HEK293 (cell line): ENCODE measurements around the gene KIF5A.

Source experiments
- GLI2 ChIP-seq: fragments of 450-650 bp; formaldehyde crosslinking; IDR thresholded peaks from 2 replicates; pipeline ENCODE4; 2017; ENCODE audit warnings: missing biosample characterization, missing genetic modification characterization, low read depth, borderline replicate concordance
- HOXA7 ChIP-seq: sonication (generic); formaldehyde crosslinking; IDR thresholded peaks from 2 replicates; pipeline ENCODE4 v1.8.1; 2022; ENCODE audit warnings: missing genetic modification reagents, borderline replicate concordance
- KLF9 ChIP-seq: fragments of 450-650 bp; formaldehyde crosslinking; IDR thresholded peaks from 2 replicates; pipeline ENCODE4 v1.5.1; 2016; ENCODE audit warnings: missing biosample characterization, missing genetic modification characterization, low read depth
- MZF1 ChIP-seq: fragments of 450-650 bp; formaldehyde crosslinking; IDR thresholded peaks from 2 replicates; pipeline ENCODE4 v1.5.1; 2017; ENCODE audit warnings: missing biosample characterization, missing genetic modification characterization, borderline replicate concordance
- PRDM1 ChIP-seq: fragments of 450-650 bp; formaldehyde crosslinking; IDR thresholded peaks from 2 replicates; pipeline ENCODE4; 2016; ENCODE audit warnings: missing biosample characterization, missing genetic modification characterization
- SCRT2 ChIP-seq: fragments of 450-650 bp; formaldehyde crosslinking; IDR thresholded peaks from 2 replicates; pipeline ENCODE4 v1.5.1; 2016; ENCODE audit warnings: missing biosample characterization, missing genetic modification characterization
- SP2 ChIP-seq: fragments of 450-650 bp; formaldehyde crosslinking; IDR thresholded peaks from 2 replicates; pipeline ENCODE4 v1.5.1; 2016; ENCODE audit warnings: missing biosample characterization, missing genetic modification characterization
- TCF7L2 ChIP-seq: IDR thresholded peaks from 2 replicates; pipeline ENCODE4 v1.6.1; 2011; ENCODE audit warnings: low read depth, mild to moderate bottlenecking, inconsistent platforms, low read length, moderate library complexity, borderline replicate concordance
- ZEB2 ChIP-seq: fragments of 450-650 bp; formaldehyde crosslinking; IDR thresholded peaks from 2 replicates; pipeline ENCODE4 v1.5.1; 2016; ENCODE audit warnings: missing biosample characterization, missing genetic modification characterization
- ZNF10 ChIP-seq: fragments of 450-650 bp; formaldehyde crosslinking; IDR thresholded peaks from 2 replicates; pipeline ENCODE4 v1.5.1; 2017; ENCODE audit warnings: missing biosample characterization, missing genetic modification characterization
- ZNF138 ChIP-seq: fragments of 450-650 bp; formaldehyde crosslinking; IDR thresholded peaks from 2 replicates; pipeline ENCODE4 v1.5.1; 2016; ENCODE audit warnings: missing biosample characterization, missing genetic modification characterization, borderline replicate concordance
- ZNF37A ChIP-seq: fragments of 450-650 bp; IDR thresholded peaks from 2 replicates; pipeline ENCODE4 v1.5.1; 2018; ENCODE audit warnings: missing biosample characterization, missing genetic modification characterization
- ZNF394 ChIP-seq: fragments of 450-650 bp; formaldehyde crosslinking; IDR thresholded peaks from 2 replicates; pipeline ENCODE4 v1.5.1; 2016; ENCODE audit warnings: missing biosample characterization, missing genetic modification characterization, mild to moderate bottlenecking, moderate library complexity, borderline replicate concordance
- ZNF449 ChIP-seq: fragments of 450-650 bp; formaldehyde crosslinking; IDR thresholded peaks from 2 replicates; pipeline ENCODE4 v1.5.1; 2017; ENCODE audit warnings: missing biosample characterization, mild to moderate bottlenecking, missing genetic modification characterization, moderate library complexity
- ZNF48 ChIP-seq: fragments of 450-650 bp; formaldehyde crosslinking; IDR thresholded peaks from 2 replicates; pipeline ENCODE4 v1.5.1; 2016; ENCODE audit warnings: missing biosample characterization, missing genetic modification characterization
- ZNF664 ChIP-seq: fragments of 450-650 bp; formaldehyde crosslinking; IDR thresholded peaks from 2 replicates; pipeline ENCODE4 v1.5.1; 2016; ENCODE audit warnings: missing biosample characterization, missing genetic modification characterization
- ZNF704 ChIP-seq: fragments of 450-650 bp; formaldehyde crosslinking; IDR thresholded peaks from 2 replicates; pipeline ENCODE4 v1.5.1; 2016; ENCODE audit warnings: missing biosample characterization, missing genetic modification characterization
- ZNF777 ChIP-seq: fragments of 450-650 bp; formaldehyde crosslinking; IDR thresholded peaks from 2 replicates; pipeline ENCODE4 v1.5.1; 2017; ENCODE audit warnings: missing biosample characterization, missing genetic modification characterization, borderline replicate concordance
- ZNF792 ChIP-seq: fragments of 450-650 bp; formaldehyde crosslinking; IDR thresholded peaks from 2 replicates; pipeline ENCODE4 v1.5.1; 2016; ENCODE audit warnings: missing biosample characterization, missing genetic modification characterization
- TF ChIP-seq, protein P1 (sequence below): fragments of 450-650 bp; formaldehyde crosslinking; conservative IDR thresholded peaks from 2 replicates; pipeline ENCODE4 v1.5.1; 2016; ENCODE audit warnings: low read depth, missing biosample characterization, missing genetic modification characterization
- TF ChIP-seq, protein P2 (sequence below): fragments of 450-650 bp; formaldehyde crosslinking; IDR thresholded peaks from 2 replicates; pipeline ENCODE4 v1.5.1; 2016; ENCODE audit warnings: missing biosample characterization, missing genetic modification characterization, low read depth
- TF ChIP-seq, protein P3 (sequence below): fragments of 450-650 bp; formaldehyde crosslinking; conservative IDR thresholded peaks from 2 replicates; pipeline ENCODE4 v1.5.1; 2016; ENCODE audit warnings: low read depth, missing biosample characterization, missing genetic modification characterization
- TF ChIP-seq, protein P4 (sequence below): fragments of 450-650 bp; formaldehyde crosslinking; IDR thresholded peaks from 2 replicates; pipeline ENCODE4 v1.5.1; 2016; ENCODE audit warnings: missing biosample characterization, missing genetic modification characterization

KIF5A gene

DNA sequence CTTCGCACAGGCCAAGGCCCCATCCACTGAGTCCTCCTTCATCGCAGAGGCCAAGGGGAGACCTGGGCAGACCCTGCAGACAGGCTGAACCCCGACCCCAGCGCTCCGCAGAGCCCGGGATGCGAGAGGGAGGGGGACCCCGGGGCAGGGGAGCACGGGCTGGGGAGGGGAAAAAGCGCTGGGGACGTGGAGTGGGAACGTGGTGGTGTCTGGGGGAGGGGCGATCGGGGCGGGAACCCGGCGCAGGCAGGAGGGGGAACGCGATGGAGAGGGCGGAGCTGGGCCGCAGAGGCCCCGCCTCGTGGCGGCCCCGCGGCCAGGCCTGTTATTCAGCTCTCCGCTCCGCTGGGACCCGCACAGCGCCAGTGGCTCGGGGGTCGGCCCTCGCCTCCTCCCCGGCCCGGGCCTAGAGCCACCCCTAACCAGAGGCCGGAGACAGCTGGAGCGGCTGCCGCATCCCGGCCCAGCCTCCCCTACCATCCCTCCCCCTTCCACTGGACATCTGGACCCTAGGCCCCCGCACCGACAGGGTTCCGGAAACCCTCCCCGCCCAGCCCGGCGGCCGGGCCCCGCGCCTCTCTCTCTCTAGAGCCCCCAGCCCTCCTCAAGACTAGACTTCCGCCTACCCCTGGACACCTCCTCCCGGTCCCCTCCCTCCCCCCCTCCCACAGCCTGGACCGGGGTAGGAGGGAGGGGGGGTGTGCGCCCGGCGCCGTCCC lies 61.4 kb downstream of the KIF5A start, which contains the start of gene ARHGEF25 (continued):
- TF ChIP-seq ZEB2 (tag by site-specific recombination) (peak; percentile 62; the same call in 1 of the 2 replicates), PRDM1 (tag by site-specific recombination) (no peak), TCF7L2 (no peak), ZNF449 (tag by site-specific recombination) (no peak), ZNF704 (tag by site-specific recombination) (no peak), SP2 (tag by site-specific recombination) (peak; percentile 70), ZNF138 (tag by site-specific recombination) (no peak), ZNF10 (tag by site-specific recombination) (peak; percentile 52; the same call in 1 of the 2 replicates), HOXA7 (no peak), ZNF792 (no peak), ZNF37A (tag by site-specific recombination) (no peak), KLF9 (peak; percentile 65), GLI2 (tag by site-specific recombination) (no peak), SCRT2 (tag by site-specific recombination) (no peak), ZNF48 (tag by site-specific recombination) (no peak), ZNF664 (tag by site-specific recombination) (no peak), ZNF777 (tag by site-specific recombination) (no peak), ZNF394 (tag by site-specific recombination) (peak; percentile 44; the same call in 1 of the 2 replicates), MZF1 (tag by site-specific recombination) (no peak; the same call in 1 of the 2 replicates)
- TF ChIP-seq, protein P1, sequence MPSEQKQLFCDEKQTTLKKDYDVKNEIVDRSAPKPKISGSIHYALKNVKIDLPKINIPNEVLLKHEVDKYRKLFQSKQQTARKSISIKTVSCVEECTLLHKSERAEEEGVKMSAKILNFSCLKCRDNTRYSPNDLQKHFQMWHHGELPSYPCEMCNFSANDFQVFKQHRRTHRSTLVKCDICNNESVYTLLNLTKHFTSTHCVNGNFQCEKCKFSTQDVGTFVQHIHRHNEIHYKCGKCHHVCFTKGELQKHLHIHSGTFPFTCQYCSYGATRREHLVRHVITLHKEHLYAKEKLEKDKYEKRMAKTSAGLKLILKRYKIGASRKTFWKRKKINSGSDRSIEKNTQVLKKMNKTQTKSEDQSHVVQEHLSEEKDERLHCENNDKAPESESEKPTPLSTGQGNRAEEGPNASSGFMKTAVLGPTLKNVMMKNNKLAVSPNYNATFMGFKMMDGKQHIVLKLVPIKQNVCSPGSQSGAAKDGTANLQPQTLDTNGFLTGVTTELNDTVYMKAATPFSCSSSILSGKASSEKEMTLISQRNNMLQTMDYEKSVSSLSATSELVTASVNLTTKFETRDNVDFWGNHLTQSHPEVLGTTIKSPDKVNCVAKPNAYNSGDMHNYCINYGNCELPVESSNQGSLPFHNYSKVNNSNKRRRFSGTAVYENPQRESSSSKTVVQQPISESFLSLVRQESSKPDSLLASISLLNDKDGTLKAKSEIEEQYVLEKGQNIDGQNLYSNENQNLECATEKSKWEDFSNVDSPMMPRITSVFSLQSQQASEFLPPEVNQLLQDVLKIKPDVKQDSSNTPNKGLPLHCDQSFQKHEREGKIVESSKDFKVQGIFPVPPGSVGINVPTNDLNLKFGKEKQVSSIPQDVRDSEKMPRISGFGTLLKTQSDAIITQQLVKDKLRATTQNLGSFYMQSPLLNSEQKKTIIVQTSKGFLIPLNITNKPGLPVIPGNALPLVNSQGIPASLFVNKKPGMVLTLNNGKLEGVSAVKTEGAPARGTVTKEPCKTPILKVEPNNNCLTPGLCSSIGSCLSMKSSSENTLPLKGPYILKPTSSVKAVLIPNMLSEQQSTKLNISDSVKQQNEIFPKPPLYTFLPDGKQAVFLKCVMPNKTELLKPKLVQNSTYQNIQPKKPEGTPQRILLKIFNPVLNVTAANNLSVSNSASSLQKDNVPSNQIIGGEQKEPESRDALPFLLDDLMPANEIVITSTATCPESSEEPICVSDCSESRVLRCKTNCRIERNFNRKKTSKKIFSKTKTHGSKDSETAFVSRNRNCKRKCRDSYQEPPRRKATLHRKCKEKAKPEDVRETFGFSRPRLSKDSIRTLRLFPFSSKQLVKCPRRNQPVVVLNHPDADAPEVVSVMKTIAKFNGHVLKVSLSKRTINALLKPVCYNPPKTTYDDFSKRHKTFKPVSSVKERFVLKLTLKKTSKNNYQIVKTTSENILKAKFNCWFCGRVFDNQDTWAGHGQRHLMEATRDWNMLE (tag by site-specific recombination), result no peak
- TF ChIP-seq, protein P2, sequence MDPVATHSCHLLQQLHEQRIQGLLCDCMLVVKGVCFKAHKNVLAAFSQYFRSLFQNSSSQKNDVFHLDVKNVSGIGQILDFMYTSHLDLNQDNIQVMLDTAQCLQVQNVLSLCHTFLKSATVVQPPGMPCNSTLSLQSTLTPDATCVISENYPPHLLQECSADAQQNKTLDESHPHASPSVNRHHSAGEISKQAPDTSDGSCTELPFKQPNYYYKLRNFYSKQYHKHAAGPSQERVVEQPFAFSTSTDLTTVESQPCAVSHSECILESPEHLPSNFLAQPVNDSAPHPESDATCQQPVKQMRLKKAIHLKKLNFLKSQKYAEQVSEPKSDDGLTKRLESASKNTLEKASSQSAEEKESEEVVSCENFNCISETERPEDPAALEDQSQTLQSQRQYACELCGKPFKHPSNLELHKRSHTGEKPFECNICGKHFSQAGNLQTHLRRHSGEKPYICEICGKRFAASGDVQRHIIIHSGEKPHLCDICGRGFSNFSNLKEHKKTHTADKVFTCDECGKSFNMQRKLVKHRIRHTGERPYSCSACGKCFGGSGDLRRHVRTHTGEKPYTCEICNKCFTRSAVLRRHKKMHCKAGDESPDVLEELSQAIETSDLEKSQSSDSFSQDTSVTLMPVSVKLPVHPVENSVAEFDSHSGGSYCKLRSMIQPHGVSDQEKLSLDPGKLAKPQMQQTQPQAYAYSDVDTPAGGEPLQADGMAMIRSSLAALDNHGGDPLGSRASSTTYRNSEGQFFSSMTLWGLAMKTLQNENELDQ (tag by site-specific recombination), result no peak
- TF ChIP-seq, protein P3, sequence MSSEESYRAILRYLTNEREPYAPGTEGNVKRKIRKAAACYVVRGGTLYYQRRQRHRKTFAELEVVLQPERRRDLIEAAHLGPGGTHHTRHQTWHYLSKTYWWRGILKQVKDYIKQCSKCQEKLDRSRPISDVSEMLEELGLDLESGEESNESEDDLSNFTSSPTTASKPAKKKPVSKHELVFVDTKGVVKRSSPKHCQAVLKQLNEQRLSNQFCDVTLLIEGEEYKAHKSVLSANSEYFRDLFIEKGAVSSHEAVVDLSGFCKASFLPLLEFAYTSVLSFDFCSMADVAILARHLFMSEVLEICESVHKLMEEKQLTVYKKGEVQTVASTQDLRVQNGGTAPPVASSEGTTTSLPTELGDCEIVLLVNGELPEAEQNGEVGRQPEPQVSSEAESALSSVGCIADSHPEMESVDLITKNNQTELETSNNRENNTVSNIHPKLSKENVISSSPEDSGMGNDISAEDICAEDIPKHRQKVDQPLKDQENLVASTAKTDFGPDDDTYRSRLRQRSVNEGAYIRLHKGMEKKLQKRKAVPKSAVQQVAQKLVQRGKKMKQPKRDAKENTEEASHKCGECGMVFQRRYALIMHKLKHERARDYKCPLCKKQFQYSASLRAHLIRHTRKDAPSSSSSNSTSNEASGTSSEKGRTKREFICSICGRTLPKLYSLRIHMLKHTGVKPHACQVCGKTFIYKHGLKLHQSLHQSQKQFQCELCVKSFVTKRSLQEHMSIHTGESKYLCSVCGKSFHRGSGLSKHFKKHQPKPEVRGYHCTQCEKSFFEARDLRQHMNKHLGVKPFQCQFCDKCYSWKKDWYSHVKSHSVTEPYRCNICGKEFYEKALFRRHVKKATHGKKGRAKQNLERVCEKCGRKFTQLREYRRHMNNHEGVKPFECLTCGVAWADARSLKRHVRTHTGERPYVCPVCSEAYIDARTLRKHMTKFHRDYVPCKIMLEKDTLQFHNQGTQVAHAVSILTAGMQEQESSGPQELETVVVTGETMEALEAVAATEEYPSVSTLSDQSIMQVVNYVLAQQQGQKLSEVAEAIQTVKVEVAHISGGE (tag by site-specific recombination), result peak; percentile 58
- TF ChIP-seq, protein P4, sequence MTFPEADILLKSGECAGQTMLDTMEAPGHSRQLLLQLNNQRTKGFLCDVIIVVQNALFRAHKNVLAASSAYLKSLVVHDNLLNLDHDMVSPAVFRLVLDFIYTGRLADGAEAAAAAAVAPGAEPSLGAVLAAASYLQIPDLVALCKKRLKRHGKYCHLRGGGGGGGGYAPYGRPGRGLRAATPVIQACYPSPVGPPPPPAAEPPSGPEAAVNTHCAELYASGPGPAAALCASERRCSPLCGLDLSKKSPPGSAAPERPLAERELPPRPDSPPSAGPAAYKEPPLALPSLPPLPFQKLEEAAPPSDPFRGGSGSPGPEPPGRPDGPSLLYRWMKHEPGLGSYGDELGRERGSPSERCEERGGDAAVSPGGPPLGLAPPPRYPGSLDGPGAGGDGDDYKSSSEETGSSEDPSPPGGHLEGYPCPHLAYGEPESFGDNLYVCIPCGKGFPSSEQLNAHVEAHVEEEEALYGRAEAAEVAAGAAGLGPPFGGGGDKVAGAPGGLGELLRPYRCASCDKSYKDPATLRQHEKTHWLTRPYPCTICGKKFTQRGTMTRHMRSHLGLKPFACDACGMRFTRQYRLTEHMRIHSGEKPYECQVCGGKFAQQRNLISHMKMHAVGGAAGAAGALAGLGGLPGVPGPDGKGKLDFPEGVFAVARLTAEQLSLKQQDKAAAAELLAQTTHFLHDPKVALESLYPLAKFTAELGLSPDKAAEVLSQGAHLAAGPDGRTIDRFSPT, result no peak
